Measurements from ENCODE around the gene ZBTB21.
A peak's percentile ranks its signal among the peaks of the same experiment; 100 is the strongest.

The ZBTB21 gene

GRCh38 chr21:42027085-42027821, 17.1 kb upstream of the ZBTB21 start:
- POLR2A ChIA-PET: no interaction called here
- H3K4me3 ChIP-seq (ENCODE audit: low read depth, low read length): no peak overlapping the region
- no peak for TF ChIP-seq CTCF (IDR thresholded peaks at IDR 0.05; ENCODE audit: insufficient read depth, low read length, missing control alignments)
- no peak for DNase-seq (ENCODE audit: low read depth, low spot score)
- CTCF ChIA-PET: interaction anchor here (1.1 kb wide), 1 partner anchor 90 kb away, joined by 3 read pairs; no protein-coding TSS in a partner anchor

- POLR2A ChIA-PET: interaction anchor here (1.5 to 2.1 kb wide), 2 partner anchors 10 to 14 kb away, joined by 4 to 7 read pairs; no protein-coding TSS in a partner anchor
- CTCF ChIA-PET: interaction anchor here (0.6 to 0.8 kb wide), 2 partner anchors 82 to 91 kb away, joined by 3 read pairs; no protein-coding TSS in a partner anchor
- H3K4me3 ChIP-seq (ENCODE audit: low read depth, low read length): no peak overlapping the region
- no peak for DNase-seq (ENCODE audit: low read depth, low spot score)
- no peak for TF ChIP-seq CTCF (IDR thresholded peaks at IDR 0.05; ENCODE audit: insufficient read depth, low read length, missing control alignments)
Observed at GRCh38 chr21:42026082-42026435, 15.9 kb upstream of the ZBTB21 start.

- peak; percentile 46 for DNase-seq (ENCODE audit: low read depth, low spot score)
- CTCF ChIA-PET: interaction anchor here (0.6 to 0.8 kb wide), 2 partner anchors 83 to 91 kb away, joined by 3 read pairs; no protein-coding TSS in a partner anchor
- H3K4me3 ChIP-seq (ENCODE audit: low read depth, low read length): no peak overlapping the region
- TF ChIP-seq CTCF (IDR thresholded peaks at IDR 0.05; ENCODE audit: insufficient read depth, low read length, missing control alignments): no peak
- POLR2A ChIA-PET: interaction anchor here (1.1 to 2.1 kb wide), 3 partner anchors 9 to 23 kb away, joined by 3 to 7 read pairs (median 4); no protein-coding TSS in a partner anchor
Observed at GRCh38 chr21:42025376-42026081, 15.4 kb upstream of the ZBTB21 start.

GRCh38 chr21:42022906-42023305, 12.7 kb upstream of the ZBTB21 start:
- ChIA-PET POLR2A (no interaction called here), CTCF (no interaction called here)
- TF ChIP-seq CTCF (IDR thresholded peaks at IDR 0.05; ENCODE audit: insufficient read depth, low read length, missing control alignments): no peak

GRCh38 chr21:42022091-42022430, 11.9 kb upstream of the ZBTB21 start:
- POLR2A ChIA-PET: no interaction called here
- no peak for DNase-seq (ENCODE audit: low read depth, low spot score)
- H3K4me3 ChIP-seq (ENCODE audit: low read depth, low read length): no peak overlapping the region
- CTCF ChIA-PET: no interaction called here
- no peak for TF ChIP-seq CTCF (IDR thresholded peaks at IDR 0.05; ENCODE audit: insufficient read depth, low read length, missing control alignments)

More at GRCh38 chr21:42022906-42023305, 12.7 kb upstream of the ZBTB21 start:
- no peak for DNase-seq (ENCODE audit: low read depth, low spot score)
- H3K4me3 ChIP-seq (ENCODE audit: low read depth, low read length): no peak overlapping the region

- TF ChIP-seq CTCF (IDR thresholded peaks at IDR 0.05; ENCODE audit: insufficient read depth, low read length, missing control alignments): no peak
- POLR2A ChIA-PET: no interaction called here
- H3K4me3 ChIP-seq (ENCODE audit: low read depth, low read length): no peak overlapping the region
- CTCF ChIA-PET: no interaction called here
- no peak for DNase-seq (ENCODE audit: low read depth, low spot score)
Observed at GRCh38 chr21:42021371-42022090, 11.4 kb upstream of the ZBTB21 start.
